Measurements from ENCODE around the gene KLK6.
A peak's percentile ranks its signal among the peaks of the same experiment; 100 is the strongest.

Gene KLK6

GRCh38 chr19:50947123-50947522 lies 22.3 kb downstream of the KLK6 start:
- DNase-seq: no peak

- no peak for DNase-seq
Measured at GRCh38 chr19:50944795-50945194, 24.6 kb downstream of the KLK6 start.

- DNase-seq: no peak
Measured at GRCh38 chr19:50943074-50943828, 26.1 kb downstream of the KLK6 start.

- DNase-seq: no peak
Measured at GRCh38 chr19:50939596-50939995, 29.8 kb downstream of the KLK6 start.

GRCh38 chr19:50933640-50934039 lies 35.8 kb downstream of the KLK6 start:
- DNase-seq: no peak

- no peak for DNase-seq
Measured at GRCh38 chr19:50932690-50933083, 36.7 kb downstream of the KLK6 start.

- DNase-seq: no peak
Measured at GRCh38 chr19:50932018-50932689, 37.2 kb downstream of the KLK6 start.

- no peak for DNase-seq
Measured at GRCh38 chr19:50931023-50931422, 38.4 kb downstream of the KLK6 start.

- DNase-seq: no peak
Measured at GRCh38 chr19:50928831-50929230, 40.6 kb downstream of the KLK6 start.

- no peak for DNase-seq
Measured at GRCh38 chr19:50926144-50926543, 43.2 kb downstream of the KLK6 start.

GRCh38 chr19:50925734-50926133 lies 43.7 kb downstream of the KLK6 start:
- DNase-seq: no peak

GRCh38 chr19:50924586-50924985 lies 44.8 kb downstream of the KLK6 start:
- no peak for DNase-seq

GRCh38 chr19:50922317-50922853 lies 47.0 kb downstream of the KLK6 start:
- peak; percentile 77 for DNase-seq

- DNase-seq: no peak
Measured at GRCh38 chr19:50921426-50922316, 47.7 kb downstream of the KLK6 start.

- no peak for DNase-seq
Measured at GRCh38 chr19:50916069-50916468, 53.3 kb downstream of the KLK6 start.

GRCh38 chr19:50912727-50913716 lies 56.4 kb downstream of the KLK6 start:
- DNase-seq: no peak

- DNase-seq: no peak
Measured at GRCh38 chr19:50912102-50912599, 57.2 kb downstream of the KLK6 start.

- no peak for DNase-seq
Measured at GRCh38 chr19:50911206-50912101, 57.9 kb downstream of the KLK6 start, which contains the start of gene KLK4. TSS of gene KLK4 (minus strand) at chr19:50911395. CDS start at chr19:50910738, 657 bp downstream.

GRCh38 chr19:50910722-50911121 lies 58.7 kb downstream of the KLK6 start:
- DNase-seq: no peak

Data from femur (tissue), 1 donor.